K562 (cell line): ENCODE results near the gene TBX10. TPM values are rescaled to one million over a fixed set of nuclear protein-coding genes. Genes with fewer than 3 reads are reported as not detected.

ENCODE experiments used
- CEBPG ChIP-seq, 3 experiments: fragments of 200-800 bp in 1 of 3; sonication (Bioruptor generic) in 1 of 3; sonication (generic) in 1 of 3; formaldehyde crosslinking in 1 of 3; IDR thresholded peaks in 2 of 3; conservative IDR thresholded peaks in 1 of 3; 2 replicates each; pipeline versions ENCODE4 v1.6.1 to v1.8.0; 2016 to 2022; ENCODE audit warnings: missing compliant biosample characterization in 2 of 3, missing genetic modification characterization in 2 of 3, mild to moderate bottlenecking in 1 of 3, missing genetic modification reagents in 1 of 3
- ESRRA ChIP-seq: fragments of 450-650 bp; IDR thresholded peaks from 2 replicates; pipeline ENCODE4 v1.6.1; 2014; ENCODE audit warnings: low read depth, mild to moderate bottlenecking, moderate library complexity, borderline replicate concordance
- MCM3 ChIP-seq: fragments of 450-650 bp; IDR thresholded peaks from 2 replicates; pipeline ENCODE4 v1.6.1; 2016
- MTA2 ChIP-seq: fragments of 450-650 bp; IDR thresholded peaks from 2 replicates; pipeline ENCODE4 v1.6.1; 2016; ENCODE audit warnings: low read depth
- MYNN ChIP-seq, 2 experiments: sonication (generic); formaldehyde crosslinking in 1 of 2; IDR thresholded peaks; 2 replicates each; pipeline versions ENCODE4 v1.5.0 to v1.6.1; 2016 to 2020; ENCODE audit warnings: antibody characterized with exemption in 1 of 2, missing genetic modification reagents in 1 of 2
- NRF1 ChIP-seq, 2 experiments: fragments of 450-650 bp; IDR thresholded peaks in 1 of 2; conservative IDR thresholded peaks in 1 of 2; 2 replicates each; pipeline ENCODE4 v1.6.1; 2014; ENCODE audit warnings: mild to moderate bottlenecking in 2 of 2
- RAD21 ChIP-seq, 2 experiments: fragments of 250-450 bp in 1 of 2; fragments of 450-650 bp in 1 of 2; sonication (Bioruptor Pico) in 1 of 2; formaldehyde crosslinking in 1 of 2; IDR thresholded peaks in 1 of 2; conservative IDR thresholded peaks in 1 of 2; 2 replicates each; pipeline versions ENCODE4 v1.4.0 to v1.8.0; 2020 to 2022; ENCODE audit warnings: mild to moderate bottlenecking in 2 of 2, moderate library complexity in 1 of 2
- SIX5 ChIP-seq, 2 experiments: IDR thresholded peaks; 2 replicates each; pipeline ENCODE4 v1.6.1; 2011; ENCODE audit warnings: low read length in 2 of 2, borderline replicate concordance in 1 of 2, low read depth in 1 of 2, mild to moderate bottlenecking in 1 of 2, moderate library complexity in 1 of 2; ENCODE audit not compliant: insufficient read depth in 1 of 2
- SMARCC2 ChIP-seq: fragments of 450-650 bp; IDR thresholded peaks from 2 replicates; pipeline ENCODE4 v1.6.1; 2017; ENCODE audit warnings: antibody characterized with exemption, moderate library complexity, mild to moderate bottlenecking, low read depth
- ZNF584 ChIP-seq: fragments of 200-800 bp; sonication (Bioruptor generic); IDR thresholded peaks from 2 replicates; pipeline ENCODE4 v1.6.1; 2016; ENCODE audit warnings: low read depth, mild to moderate bottlenecking, missing genetic modification characterization, missing compliant biosample characterization
- ZZZ3 ChIP-seq: fragments of 450-650 bp; IDR thresholded peaks from 2 replicates; pipeline ENCODE4 v1.6.1; 2016; ENCODE audit warnings: antibody characterized with exemption, mild to moderate bottlenecking, moderate library complexity
- polyA plus RNA-seq, 8 experiments: library from polyadenylated mRNA; depleted of rRNA in 4 of 8; stranded (reverse) in 5 of 8; unstranded in 3 of 8; fragments of >200 nt; fragmentation: Nextera tagmentation in 2 of 8; fragmentation: Illumina TruSeq in 1 of 8; extraction: Ambion mirVana in 2 of 8; extraction: Trizol in 1 of 8; gene quantifications; 2 replicates each; pipeline versions ENCODE4 v1.2.1 to v1.2.3, GENCODE V29; 2011 to 2014; ENCODE audit warnings: inconsistent platforms in 1 of 8, missing spikeins in 1 of 8
- total RNA-seq, 7 experiments: library from RNA; depleted of rRNA in 6 of 7; stranded (reverse); fragments of >200 nt in 6 of 7; fragmentation: Illumina TruSeq in 2 of 7; extraction: Trizol in 2 of 7; gene quantifications; 2 replicates each; pipeline versions ENCODE4 v1.2.1 to v1.2.3, GENCODE V29; 2011 to 2021; ENCODE audit warnings: low replicate concordance in 1 of 7
- TF ChIP-seq, protein P1 (sequence below): fragments of 200-400 bp; formaldehyde crosslinking; IDR thresholded peaks from 2 replicates; pipeline ENCODE4 v1.6.1; 2017; ENCODE audit warnings: mild to moderate bottlenecking, low read depth, low read length, moderate library complexity
- TF ChIP-seq, protein P2 (sequence below): fragments of 150-350 bp; IDR thresholded peaks from 2 replicates; pipeline ENCODE4 v1.6.1; 2014; ENCODE audit warnings: low read depth, mild to moderate bottlenecking, low read length, borderline replicate concordance
- TF ChIP-seq, protein P3 (sequence below): fragments of 250-450 bp; sonication (Bioruptor Pico); IDR thresholded peaks from 2 replicates; pipeline ENCODE4 v1.8.0; 2021; ENCODE audit warnings: borderline replicate concordance, mild to moderate bottlenecking, moderate library complexity; ENCODE audit not compliant: poor library complexity, severe bottlenecking
- TF ChIP-seq, protein P4 (sequence below): fragments of 250-450 bp; sonication (Bioruptor Pico); IDR thresholded peaks from 2 replicates; pipeline ENCODE4 v1.5.0; 2021
- TF ChIP-seq, protein P5 (sequence below): fragments of 250-450 bp; sonication (Bioruptor Pico); IDR thresholded peaks from 2 replicates; pipeline ENCODE4 v1.9.0; 2021; ENCODE audit warnings: mild to moderate bottlenecking, inconsistent platforms

TBX10 gene
- total and polyA plus RNA-seq, 9 of the 15 experiments (the other 6 are each of a cell fraction or from before 2014, with no cell fraction given) = not detected

DNA sequence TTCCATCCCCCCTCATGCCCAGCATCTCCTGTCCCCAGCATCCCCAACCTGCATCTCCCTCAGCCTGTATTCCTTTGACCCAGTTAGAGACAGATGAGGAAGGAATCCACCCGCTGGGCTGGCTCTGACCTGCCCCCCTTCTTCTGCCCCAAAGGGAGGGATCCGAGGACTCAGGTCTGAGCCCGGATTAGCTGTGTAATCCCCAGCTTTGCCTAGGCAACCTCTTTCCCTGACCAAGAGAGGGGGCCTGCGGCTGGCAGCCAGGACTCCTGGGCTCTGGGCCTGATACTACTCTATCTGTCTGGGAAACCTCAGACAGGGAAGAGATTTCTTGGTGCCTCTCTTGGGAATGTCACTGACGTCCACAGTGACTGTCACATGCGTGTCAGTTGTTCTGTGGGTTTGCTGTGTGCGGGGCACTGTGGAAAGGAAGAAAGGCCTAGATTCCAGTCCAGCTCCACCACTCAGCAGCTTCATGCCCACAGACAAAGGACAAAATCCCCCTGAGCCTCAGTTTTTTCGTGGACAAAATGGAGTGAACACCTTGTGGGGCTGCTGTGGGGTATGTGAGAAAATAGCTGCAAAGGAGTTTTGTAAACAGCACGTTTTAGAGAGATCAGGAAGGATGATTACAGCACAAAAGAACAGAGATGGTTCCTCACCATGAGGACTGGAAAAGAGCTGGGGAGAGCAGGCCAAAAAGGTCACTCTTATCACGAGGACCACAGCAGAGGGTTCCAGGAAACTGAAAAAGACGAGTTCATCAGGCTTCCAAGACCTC is 34.1 kb downstream of the TBX10 start (continued):
- TF ChIP-seq, protein P1, sequence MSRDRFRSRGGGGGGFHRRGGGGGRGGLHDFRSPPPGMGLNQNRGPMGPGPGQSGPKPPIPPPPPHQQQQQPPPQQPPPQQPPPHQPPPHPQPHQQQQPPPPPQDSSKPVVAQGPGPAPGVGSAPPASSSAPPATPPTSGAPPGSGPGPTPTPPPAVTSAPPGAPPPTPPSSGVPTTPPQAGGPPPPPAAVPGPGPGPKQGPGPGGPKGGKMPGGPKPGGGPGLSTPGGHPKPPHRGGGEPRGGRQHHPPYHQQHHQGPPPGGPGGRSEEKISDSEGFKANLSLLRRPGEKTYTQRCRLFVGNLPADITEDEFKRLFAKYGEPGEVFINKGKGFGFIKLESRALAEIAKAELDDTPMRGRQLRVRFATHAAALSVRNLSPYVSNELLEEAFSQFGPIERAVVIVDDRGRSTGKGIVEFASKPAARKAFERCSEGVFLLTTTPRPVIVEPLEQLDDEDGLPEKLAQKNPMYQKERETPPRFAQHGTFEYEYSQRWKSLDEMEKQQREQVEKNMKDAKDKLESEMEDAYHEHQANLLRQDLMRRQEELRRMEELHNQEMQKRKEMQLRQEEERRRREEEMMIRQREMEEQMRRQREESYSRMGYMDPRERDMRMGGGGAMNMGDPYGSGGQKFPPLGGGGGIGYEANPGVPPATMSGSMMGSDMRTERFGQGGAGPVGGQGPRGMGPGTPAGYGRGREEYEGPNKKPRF = no peak
- TF ChIP-seq RAD21 (CRISPR knock-in tag; conservative IDR thresholded peaks at IDR 0.05 in 1 of 2, IDR thresholded peaks at IDR 0.05 in 1 of 2) (no peak), NRF1 (conservative IDR thresholded peaks at IDR 0.05 in 1 of 2, IDR thresholded peaks at IDR 0.05 in 1 of 2) (no peak), SMARCC2 (peak; percentile 19; the same call in 1 of the 2 replicates), MTA2 (no peak; the same call in 1 of the 2 replicates), ZNF584 (CRISPR knock-in tag) (no peak), ESRRA (no peak; the same call in 1 of the 2 replicates), MCM3 (no peak), SIX5 (IDR thresholded peaks at IDR 0.05; ENCODE audit: borderline replicate concordance in 1 of 2, insufficient read depth in 1 of 2, low read depth in 1 of 2, low read length in 2 of 2) (no peak), MYNN (IDR thresholded peaks at IDR 0.05) (no peak), MYNN (CRISPR knock-in tag; IDR thresholded peaks at IDR 0.05) (no peak), CEBPG (CRISPR knock-in tag; IDR thresholded peaks at IDR 0.05) (no peak), CEBPG (tag; conservative IDR thresholded peaks at IDR 0.05 in 1 of 2, IDR thresholded peaks at IDR 0.05 in 1 of 2) (no peak), ZZZ3 (no peak)
- TF ChIP-seq, protein P2, sequence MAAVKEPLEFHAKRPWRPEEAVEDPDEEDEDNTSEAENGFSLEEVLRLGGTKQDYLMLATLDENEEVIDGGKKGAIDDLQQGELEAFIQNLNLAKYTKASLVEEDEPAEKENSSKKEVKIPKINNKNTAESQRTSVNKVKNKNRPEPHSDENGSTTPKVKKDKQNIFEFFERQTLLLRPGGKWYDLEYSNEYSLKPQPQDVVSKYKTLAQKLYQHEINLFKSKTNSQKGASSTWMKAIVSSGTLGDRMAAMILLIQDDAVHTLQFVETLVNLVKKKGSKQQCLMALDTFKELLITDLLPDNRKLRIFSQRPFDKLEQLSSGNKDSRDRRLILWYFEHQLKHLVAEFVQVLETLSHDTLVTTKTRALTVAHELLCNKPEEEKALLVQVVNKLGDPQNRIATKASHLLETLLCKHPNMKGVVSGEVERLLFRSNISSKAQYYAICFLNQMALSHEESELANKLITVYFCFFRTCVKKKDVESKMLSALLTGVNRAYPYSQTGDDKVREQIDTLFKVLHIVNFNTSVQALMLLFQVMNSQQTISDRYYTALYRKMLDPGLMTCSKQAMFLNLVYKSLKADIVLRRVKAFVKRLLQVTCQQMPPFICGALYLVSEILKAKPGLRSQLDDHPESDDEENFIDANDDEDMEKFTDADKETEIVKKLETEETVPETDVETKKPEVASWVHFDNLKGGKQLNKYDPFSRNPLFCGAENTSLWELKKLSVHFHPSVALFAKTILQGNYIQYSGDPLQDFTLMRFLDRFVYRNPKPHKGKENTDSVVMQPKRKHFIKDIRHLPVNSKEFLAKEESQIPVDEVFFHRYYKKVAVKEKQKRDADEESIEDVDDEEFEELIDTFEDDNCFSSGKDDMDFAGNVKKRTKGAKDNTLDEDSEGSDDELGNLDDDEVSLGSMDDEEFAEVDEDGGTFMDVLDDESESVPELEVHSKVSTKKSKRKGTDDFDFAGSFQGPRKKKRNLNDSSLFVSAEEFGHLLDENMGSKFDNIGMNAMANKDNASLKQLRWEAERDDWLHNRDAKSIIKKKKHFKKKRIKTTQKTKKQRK = no peak
- TF ChIP-seq, protein P3, sequence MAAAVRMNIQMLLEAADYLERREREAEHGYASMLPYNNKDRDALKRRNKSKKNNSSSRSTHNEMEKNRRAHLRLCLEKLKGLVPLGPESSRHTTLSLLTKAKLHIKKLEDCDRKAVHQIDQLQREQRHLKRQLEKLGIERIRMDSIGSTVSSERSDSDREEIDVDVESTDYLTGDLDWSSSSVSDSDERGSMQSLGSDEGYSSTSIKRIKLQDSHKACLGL (CRISPR knock-in tag) = no peak
- TF ChIP-seq, protein P4, sequence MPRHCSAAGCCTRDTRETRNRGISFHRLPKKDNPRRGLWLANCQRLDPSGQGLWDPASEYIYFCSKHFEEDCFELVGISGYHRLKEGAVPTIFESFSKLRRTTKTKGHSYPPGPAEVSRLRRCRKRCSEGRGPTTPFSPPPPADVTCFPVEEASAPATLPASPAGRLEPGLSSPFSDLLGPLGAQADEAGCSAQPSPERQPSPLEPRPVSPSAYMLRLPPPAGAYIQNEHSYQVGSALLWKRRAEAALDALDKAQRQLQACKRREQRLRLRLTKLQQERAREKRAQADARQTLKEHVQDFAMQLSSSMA (CRISPR knock-in tag) = no peak
- TF ChIP-seq, protein P5, sequence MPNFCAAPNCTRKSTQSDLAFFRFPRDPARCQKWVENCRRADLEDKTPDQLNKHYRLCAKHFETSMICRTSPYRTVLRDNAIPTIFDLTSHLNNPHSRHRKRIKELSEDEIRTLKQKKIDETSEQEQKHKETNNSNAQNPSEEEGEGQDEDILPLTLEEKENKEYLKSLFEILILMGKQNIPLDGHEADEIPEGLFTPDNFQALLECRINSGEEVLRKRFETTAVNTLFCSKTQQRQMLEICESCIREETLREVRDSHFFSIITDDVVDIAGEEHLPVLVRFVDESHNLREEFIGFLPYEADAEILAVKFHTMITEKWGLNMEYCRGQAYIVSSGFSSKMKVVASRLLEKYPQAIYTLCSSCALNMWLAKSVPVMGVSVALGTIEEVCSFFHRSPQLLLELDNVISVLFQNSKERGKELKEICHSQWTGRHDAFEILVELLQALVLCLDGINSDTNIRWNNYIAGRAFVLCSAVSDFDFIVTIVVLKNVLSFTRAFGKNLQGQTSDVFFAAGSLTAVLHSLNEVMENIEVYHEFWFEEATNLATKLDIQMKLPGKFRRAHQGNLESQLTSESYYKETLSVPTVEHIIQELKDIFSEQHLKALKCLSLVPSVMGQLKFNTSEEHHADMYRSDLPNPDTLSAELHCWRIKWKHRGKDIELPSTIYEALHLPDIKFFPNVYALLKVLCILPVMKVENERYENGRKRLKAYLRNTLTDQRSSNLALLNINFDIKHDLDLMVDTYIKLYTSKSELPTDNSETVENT (CRISPR knock-in tag) = no peak
